Measurements from ENCODE around the gene FNDC11. TPM values are rescaled to one million over a fixed set of nuclear protein-coding genes. Genes with fewer than 3 reads are reported as not detected.
A peak's percentile ranks its signal among the peaks of the same experiment; 100 is the strongest.

FNDC11 gene
- total RNA-seq, 1 experiment from 2014 or later = 1.8 TPM

- Histone ChIP-seq H3K9ac (ENCODE audit: low read length) (peak overlapping the region; percentile 5; the same call in 1 of the 2 replicates), H3K4me3 (ENCODE audit: low read length) (no peak overlapping the region), H3K9me3 (ENCODE audit: low read length) (no peaks in the 10 kb centered on the region), H2AFZ (ENCODE audit: low read length) (no peak overlapping the region), H3K4me2 (ENCODE audit: low read length) (peak overlapping the region; percentile 52; the same call in 1 of the 2 replicates), H3F3A (ENCODE audit: low read length, unreplicated experiment) (no peaks in the 10 kb centered on the region), H3K27ac (ENCODE audit: low read length) (peak overlapping the region; percentile 7; the same call in 1 of the 2 replicates), H3K9me2 (replicated peaks; ENCODE audit: low read length) (no peaks in the 10 kb centered on the region), H3K4me1 (ENCODE audit: insufficient read depth, low read length) (peaks cover 5% of the 10 kb centered on the region), H3K27me3 (ENCODE audit: low read length) (no peaks in the 10 kb centered on the region), H3K36me3 (ENCODE audit: low read depth, low read length) (no peaks in the 10 kb centered on the region), H3K79me2 (ENCODE audit: low read length) (no peaks in the 10 kb centered on the region), H4K20me1 (ENCODE audit: low read length) (no peaks in the 10 kb centered on the region)
- ATAC-seq (peak; percentile 95), DNase-seq (peak; percentile 86)
- no TSS peak for BruUV-seq (replicated peaks)
- ChIA-PET POLR2A (ENCODE audit: unreplicated experiment) (interaction anchor here (0.6 to 0.7 kb wide), 2 partner anchors 60 to 367 kb away, joined by 3 read pairs; no protein-coding TSS in a partner anchor), CTCF (interaction anchor here (0.6 to 1.0 kb wide), 2 partner anchors 21 to 61 kb away, joined by 3 to 4 read pairs; no protein-coding TSS in a partner anchor)
- no peak for TF ChIP-seq EZH2phosphoT487 (IDR thresholded peaks at IDR 0.05; ENCODE audit: borderline replicate concordance, low read length)
- TF ChIP-seq CTCF (conservative IDR thresholded peaks at IDR 0.05; ENCODE audit: low read depth, low read length) = peak; percentile 85
- intact Hi-C loops (cut with micrococcal nuclease) = loop anchor here (2.0 to 5.0 kb wide), 3 partner anchors 44 to 61 kb away; partner anchors contain the start of genes GMEB2 and PTK6
Measured at GRCh38 chr20:63580796-63581461, 27.0 kb downstream of the FNDC11 start.

- Histone ChIP-seq H3K9ac (ENCODE audit: low read length) (no peak overlapping the region), H3K4me3 (ENCODE audit: low read length) (no peak overlapping the region), H3K9me2 (replicated peaks; ENCODE audit: low read length) (no peaks in the 10 kb centered on the region), H3K9me3 (ENCODE audit: low read length) (no peaks in the 10 kb centered on the region), H3K4me1 (ENCODE audit: insufficient read depth, low read length) (peaks cover 5% of the 10 kb centered on the region), H3K79me2 (ENCODE audit: low read length) (no peaks in the 10 kb centered on the region), H3F3A (ENCODE audit: low read length, unreplicated experiment) (no peaks in the 10 kb centered on the region), H3K4me2 (ENCODE audit: low read length) (no peak overlapping the region), H2AFZ (ENCODE audit: low read length) (no peak overlapping the region), H3K27ac (ENCODE audit: low read length) (no peak overlapping the region), H4K20me1 (ENCODE audit: low read length) (no peaks in the 10 kb centered on the region), H3K36me3 (ENCODE audit: low read depth, low read length) (no peaks in the 10 kb centered on the region), H3K27me3 (ENCODE audit: low read length) (no peaks in the 10 kb centered on the region)
- intact Hi-C loops (cut with micrococcal nuclease) = loop anchor here (5.0 kb wide), 2 partner anchors 45 to 60 kb away; partner anchors contain the start of gene GMEB2
- CTCF ChIA-PET = interaction anchor here (0.7 to 1.3 kb wide), 2 partner anchors 45 to 498 kb away, joined by 3 read pairs; no protein-coding TSS in a partner anchor
- ATAC-seq (no peak), DNase-seq (no peak)
- no TSS peak for BruUV-seq (replicated peaks)
- TF ChIP-seq CTCF (conservative IDR thresholded peaks at IDR 0.05; ENCODE audit: low read depth, low read length) (no peak), EZH2phosphoT487 (IDR thresholded peaks at IDR 0.05; ENCODE audit: borderline replicate concordance, low read length) (no peak)
- POLR2A ChIA-PET (ENCODE audit: unreplicated experiment) = no interaction called here
Measured at GRCh38 chr20:63582382-63583063, 28.6 kb downstream of the FNDC11 start.
